GM21723 (cell line): ENCODE results near the gene ADGRF4.

Experiments used
- ATAC-seq: cut with Tn5 transposase; IDR thresholded peaks from one replicate; pipeline ENCODE4 v1.9.1; 2021; ENCODE audit warnings: mild to moderate bottlenecking, moderate library complexity; ENCODE audit not compliant: unreplicated experiment

The ADGRF4 gene, protein sequence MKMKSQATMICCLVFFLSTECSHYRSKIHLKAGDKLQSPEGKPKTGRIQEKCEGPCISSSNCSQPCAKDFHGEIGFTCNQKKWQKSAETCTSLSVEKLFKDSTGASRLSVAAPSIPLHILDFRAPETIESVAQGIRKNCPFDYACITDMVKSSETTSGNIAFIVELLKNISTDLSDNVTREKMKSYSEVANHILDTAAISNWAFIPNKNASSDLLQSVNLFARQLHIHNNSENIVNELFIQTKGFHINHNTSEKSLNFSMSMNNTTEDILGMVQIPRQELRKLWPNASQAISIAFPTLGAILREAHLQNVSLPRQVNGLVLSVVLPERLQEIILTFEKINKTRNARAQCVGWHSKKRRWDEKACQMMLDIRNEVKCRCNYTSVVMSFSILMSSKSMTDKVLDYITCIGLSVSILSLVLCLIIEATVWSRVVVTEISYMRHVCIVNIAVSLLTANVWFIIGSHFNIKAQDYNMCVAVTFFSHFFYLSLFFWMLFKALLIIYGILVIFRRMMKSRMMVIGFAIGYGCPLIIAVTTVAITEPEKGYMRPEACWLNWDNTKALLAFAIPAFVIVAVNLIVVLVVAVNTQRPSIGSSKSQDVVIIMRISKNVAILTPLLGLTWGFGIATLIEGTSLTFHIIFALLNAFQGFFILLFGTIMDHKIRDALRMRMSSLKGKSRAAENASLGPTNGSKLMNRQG

DNA sequence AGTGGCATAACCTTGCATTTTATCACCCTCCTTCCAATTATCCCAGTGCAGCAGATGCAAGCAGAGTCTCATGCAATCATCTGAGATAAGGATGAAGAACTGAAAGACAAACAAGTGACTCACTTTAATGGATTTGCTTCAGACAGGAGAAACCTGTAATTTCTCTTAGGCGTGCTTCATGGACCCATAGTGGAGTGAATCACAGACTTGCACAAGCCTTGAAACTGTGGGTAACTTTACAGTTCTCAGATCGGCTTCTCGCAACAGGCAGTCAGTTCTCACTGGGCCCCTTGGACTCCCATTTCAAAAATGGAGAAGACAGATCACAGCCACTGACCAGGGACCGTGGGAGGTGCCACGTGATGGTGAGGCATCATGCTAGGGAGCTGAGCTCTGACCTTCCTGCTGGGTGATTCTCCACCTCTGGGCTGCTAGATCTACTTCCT is at the start of gene ADGRF4:
TSS of gene ADGRF4 (plus strand) at position 239 of the 446 bp plus-strand sequence. CDS start 8,666 bp downstream, outside the sequence.
- ATAC-seq = no peak

DNA sequence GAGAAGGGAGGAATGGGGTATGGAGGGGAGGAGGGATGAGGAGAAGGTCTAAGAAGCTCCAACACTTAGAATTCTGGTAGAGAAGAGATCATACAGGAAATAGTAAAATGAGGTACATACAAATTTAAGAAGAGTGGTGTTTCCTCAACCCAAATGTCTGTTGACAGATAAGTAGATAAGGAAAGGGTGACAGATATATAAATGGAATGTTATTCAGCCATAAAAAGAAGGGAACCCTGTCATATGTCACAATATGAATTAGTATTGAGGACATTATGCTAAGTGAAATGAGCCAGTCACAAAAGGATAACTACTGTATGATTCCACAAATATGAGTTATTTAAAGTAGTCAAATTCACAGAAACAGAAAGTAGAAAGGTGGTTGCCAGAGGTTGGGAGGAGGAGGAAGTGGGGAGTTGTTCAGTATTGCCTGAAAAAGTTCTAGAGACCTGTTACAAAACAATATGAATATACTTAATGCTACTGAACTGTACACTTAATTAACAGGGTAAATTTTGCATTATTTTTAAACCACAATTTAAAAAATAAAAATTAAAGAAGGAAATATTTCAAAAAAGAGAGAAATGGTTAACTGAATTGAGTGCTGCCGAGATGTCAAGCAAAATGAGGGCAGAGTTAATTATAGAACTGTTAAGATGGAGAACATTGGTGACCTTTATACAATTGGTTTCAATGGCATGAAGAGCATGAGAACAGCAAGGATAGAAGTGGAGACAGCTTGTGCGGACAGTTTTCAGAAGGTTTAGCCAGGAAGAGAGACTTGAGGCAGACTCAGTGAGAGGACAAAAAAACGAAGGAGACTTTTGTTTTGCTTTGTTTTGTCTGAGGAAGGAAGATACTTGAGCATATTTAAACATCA is 47.6 kb upstream of the ADGRF4 start:
- ATAC-seq = peak; percentile 48

DNA sequence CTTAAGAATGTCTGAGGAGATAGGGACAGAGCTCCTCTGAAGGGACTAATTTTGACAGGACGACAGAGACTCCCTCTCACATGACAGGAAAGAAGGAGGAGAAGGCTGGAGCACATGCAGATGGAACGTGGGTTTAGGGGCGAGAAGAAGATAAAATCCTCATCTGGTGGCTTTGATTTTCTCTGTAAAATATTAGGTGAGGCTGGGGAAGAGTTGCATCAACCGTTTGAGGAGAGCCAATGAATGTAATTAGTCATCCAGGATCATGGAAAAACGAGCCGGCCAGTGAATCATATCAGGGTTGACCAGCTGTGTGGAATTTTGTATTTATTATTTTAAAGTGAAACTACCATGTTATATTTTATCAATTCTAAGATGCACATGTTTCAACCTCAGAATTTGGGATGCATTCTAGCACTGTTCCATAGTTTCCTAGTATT is 46.9 kb upstream of the ADGRF4 start:
- no peak for ATAC-seq

DNA sequence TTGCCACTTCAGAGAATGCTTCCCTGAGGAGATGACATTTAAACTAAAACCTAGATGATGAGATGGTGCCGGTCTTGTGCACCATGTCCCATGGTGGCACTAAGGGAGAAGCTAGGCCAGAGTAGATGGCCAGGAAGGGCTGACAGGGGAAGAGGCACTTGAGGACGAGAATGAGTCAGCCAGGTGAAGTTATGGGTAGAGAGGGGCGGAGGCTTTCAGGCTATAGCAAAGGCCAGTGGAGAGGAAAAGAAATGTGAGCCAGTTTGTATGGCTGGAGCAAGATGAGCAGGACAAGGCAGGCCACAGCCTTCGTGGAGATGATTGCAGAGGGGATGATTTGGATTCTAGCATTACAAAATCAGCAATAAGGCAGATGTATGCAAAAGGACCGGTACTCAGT is 44.7 kb upstream of the ADGRF4 start:
- ATAC-seq = no peak

DNA sequence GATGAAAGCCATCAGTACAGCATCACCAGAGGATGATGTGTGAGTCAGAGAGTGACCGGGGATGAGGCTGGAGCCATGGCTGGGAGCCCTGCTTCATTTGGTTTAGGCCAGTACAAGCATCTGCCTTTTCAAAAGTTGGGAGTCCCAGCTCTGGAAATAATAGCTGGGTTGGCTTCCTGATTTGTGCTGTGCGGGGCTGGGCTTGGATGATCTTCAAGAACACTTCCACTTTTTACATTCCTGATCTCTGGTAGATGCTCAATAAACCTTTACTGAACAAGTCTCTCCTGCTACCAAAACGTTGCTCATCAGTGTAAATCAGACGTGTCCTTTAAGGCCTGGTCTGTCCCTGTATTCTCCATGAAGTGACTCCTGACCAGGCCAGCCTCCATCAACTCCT is 44.1 kb upstream of the ADGRF4 start:
- ATAC-seq = no peak

DNA sequence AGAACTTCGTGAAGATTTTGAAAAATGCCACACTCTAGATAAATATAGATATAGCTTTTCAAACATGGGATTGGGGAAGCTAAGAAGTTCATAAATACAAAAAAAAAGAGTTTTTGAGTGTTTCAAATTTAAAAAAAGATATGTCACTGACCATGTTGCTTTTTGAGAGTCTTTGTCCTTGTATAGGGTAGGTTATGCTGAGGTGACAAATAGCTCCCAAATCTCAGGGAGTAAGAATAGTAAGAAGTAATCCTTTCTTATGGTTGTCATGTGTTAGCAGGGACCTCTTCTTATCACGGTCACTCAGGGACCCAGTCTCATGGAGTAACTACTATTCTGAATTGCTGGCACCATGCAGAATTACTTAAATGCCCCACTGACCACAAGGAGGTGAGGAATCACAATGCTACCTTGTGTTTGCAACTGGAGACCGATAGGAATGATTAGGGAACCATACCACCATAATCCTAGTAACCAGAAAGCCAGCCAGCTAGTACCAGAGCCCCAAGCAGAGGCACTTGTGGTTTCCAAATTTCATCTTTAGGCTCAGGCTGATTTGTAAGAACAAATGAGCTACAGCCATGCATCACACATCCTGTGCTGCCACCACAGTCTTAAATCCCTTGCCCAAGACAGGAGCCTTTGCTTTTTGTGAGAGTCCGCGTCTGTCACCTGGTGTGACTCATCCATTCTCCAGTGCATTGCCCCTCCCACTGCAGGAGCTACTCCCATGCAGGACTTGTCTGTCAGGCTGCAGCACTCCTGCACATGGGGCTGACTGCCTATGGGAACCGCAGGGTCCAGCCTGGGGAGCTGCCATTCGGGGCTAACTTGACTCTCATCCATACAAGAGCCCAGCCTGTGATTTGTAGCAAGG is 42.4 kb upstream of the ADGRF4 start:
- ATAC-seq = no peak

DNA sequence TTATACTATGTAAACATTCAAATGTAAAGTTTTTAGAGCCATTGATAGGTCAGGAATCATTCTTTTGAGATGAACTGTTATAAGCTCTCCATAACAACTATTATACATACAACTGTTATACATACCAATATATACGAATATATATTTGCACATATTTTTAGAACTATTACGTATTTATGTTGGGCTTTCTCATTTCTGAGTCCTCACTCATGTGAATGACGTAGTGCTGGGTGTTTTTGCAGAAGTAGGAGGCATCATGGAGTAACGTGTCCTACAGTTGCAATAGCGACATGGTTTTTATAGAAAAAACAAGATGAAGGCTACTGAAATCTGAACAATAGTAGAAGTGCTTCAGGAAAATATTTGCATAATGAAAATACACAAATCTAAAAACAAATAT is 36.4 kb upstream of the ADGRF4 start:
- ATAC-seq = no peak

DNA sequence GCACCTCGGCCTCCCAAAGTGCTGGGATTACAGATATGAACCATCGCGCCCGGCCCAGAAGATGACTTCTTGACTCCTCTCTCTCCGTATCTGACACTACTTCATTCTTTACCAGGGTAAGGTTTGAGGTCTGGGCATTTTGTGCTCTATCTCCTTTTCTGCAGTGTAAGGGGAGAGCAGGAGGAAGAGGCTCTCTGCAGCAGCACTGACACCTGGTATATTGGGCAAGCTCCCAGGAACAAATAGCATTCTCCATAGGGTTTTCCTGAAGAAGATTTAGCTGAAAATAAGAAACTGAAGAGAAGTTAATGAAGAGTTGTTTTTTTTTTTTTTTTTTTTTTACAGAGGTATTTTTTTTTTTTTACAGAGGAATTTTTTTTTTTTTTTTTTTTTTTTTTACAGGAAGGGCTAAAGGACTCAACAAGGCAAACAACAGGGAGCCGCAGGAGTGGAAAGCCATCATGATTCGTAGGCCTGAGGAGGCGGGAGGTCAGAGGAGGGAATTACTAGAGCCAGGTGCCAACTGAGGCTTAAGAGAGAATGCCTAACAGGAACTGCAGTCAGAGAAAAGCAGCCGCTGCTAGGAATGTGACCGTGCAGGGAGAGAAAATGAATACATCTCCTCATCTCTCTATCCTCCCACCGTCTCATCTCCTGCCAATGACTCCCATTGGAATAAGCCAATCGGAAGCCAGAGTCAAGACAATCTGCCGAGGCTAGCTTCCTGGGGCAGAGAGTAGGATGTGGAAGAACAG is 34.7 kb upstream of the ADGRF4 start:
- no peak for ATAC-seq

DNA sequence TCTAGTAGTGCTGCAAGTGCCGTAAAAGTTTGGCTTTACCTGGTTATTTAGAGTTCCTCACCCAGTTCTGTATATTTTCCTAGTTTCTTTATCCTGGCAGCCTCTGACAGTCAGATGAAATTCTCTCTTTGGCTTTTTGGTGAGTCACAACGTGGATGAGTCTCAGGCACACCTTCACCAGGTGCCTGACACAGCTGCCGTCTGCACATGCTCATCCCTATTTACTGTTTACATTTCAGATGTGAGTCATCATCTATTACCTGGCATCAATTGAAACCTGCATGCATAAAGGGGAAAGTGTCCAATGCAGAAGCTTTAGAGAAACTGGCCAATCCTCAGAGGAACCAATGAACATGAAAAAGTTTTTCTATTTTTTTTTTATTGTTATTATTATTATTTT is 33.3 kb upstream of the ADGRF4 start:
- ATAC-seq = no peak

DNA sequence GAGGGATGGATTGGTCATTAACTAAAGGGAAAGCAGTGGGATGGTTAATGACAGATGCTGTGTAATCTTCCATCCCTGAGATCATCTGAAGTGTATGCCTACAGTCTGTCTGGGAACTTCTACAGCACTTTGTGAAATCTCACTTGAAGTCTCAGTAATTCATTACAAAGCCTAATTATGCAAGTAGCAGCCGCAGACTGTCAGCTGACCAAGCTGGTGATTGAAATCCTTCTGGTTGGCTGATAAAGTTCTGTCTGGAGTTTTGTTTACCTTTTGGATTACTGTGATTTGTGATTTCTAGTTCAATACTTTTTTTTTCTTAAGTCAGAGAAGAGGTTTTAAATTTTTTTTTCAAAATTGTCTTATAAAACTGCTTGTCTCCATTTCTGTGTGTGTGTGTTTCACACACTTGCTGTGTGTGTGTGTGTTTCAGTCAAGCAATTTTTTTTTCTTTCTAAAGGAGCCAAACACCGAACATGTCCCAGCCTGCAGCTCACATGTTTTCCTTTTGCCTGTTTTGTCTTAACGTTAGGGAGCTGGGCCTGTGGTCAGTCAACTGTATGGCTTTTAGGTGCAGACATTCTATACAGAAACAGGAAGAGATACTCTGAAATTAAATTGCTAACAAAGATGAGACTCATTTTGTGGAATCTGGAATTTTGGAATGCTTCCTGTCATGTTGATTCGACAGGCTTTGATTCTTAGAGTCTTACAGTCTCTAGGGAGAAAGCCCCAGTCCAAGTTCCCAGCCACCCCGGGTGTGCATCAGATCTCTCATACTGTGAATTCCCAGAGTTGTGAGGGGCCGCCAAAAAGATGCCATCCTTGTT is 28.5 kb upstream of the ADGRF4 start:
- ATAC-seq = no peak

DNA sequence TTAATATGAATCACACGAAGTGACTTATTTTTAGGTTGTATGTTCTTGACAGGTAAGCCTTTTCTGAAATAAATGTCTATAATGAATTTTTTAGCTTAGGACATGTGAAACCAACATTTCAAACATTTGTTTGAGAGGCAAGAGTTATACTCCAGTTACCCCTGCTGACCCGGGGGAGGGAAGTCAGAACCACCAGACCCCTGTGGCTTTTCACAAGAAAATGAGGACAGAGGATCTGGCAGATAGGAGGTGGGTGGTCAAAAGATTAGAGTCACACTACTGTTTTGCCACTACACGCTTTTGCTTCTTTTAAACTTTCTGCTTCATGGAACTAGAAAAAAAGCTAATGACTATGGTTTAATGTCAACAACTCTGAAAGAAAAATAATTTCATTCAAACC is 27.5 kb upstream of the ADGRF4 start:
- ATAC-seq = no peak

DNA sequence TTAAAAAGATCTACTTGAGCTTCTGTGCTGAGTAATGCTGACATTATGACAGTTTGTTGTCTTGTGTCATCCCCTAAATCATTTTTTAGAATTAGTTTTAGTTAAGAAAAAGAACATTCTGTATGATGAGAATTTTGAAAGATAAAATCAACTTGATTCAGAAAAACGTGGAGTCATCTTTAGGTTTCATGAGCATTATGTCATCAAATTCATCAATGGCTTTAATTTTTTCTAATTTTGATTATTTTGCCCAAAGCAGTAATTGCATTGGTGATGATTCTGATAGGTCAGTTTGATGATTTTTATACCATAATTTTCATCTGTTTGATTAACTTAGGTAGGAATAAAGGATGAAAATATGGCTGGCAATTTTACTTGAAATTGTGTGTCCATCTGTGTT is 26.6 kb upstream of the ADGRF4 start:
- no peak for ATAC-seq

DNA sequence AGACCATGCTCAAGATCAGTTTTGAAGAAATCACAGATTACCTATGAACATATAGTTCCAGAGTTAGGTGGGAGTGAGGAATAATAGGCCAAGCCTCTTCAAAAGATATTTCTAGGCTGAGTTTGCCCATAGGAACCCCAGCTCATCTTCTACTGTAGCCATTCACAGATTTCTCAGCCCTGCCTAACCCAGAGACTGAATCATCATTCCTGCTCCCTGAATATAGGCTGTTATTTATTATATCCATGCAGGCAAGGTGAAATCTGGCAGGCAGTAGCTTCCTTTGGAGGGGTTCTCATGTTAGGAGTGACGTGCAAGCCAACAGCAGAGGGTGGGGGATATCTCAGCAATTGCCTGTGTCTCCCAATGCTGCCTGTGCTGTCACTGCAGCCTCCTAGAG is 25.6 kb upstream of the ADGRF4 start:
- ATAC-seq = no peak

DNA sequence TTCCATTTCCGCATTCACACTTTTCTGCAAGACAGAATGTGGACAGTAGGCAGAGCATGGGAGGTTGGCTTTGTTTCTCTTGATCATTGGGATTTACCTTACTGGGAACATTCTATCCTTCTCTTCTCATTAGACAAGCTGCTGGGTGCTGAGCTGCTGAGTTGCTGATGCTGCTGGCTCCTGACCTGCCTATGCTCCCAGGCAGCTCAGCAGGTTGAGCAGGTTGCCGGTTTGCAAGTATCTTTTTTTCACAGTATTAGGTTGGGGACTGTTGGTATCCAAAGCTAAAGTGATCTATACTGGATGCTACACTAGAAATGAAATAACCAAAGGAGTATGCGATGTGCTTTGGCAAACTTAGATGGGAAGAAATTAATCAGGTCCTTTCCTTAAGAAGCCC is 23.7 kb upstream of the ADGRF4 start:
- no peak for ATAC-seq

DNA sequence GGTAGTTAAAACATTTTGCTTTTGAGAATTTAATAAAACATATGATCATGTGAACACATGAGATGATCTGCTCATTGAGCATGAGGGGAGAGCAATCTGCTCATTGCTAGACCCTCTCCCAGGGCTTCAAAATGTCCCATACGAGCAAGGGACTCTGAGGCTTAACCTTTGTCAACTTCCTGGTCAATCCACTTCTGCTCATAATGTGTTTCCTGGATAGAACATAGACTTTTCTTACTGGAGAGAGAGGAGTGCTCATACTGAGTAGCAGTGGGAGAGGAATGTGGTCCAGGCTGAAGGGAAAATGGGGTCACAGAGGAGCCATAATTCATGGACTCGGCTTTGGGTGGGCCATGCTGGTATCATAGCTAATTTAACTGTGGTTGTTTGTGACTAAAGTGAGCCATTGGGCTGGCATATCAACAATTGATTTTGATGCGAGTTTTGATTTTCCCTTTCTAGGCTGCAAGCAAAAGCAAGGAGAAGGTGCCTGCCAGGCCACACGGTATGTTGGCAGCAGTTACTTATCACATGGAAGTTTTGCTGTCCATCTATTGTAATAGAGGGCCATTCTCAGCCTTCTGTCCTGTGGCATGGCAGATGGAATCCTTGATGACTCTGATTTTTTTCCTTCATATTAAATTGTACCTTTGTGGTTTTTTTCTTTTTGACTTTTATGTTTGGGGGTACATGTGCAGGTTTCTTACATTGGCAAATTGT is 20.8 kb upstream of the ADGRF4 start:
- no peak for ATAC-seq

DNA sequence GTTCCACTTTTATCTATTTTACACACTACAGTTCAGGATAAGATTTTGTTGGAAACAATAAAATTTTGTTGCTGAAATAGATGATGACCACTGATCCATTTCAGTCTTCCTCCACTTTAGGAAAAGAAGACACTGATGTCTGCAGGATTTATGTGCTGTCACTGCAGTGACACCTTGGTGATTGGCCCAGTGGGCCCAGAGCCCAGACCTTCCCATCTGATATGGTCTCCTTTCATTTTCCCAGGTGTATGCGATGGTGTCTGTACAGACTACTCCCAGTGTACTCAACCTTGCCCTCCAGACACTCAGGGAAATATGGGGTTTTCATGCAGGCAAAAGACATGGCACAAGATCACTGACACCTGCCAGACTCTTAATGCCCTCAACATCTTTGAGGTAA is 19.6 kb upstream of the ADGRF4 start:
- no peak for ATAC-seq

DNA sequence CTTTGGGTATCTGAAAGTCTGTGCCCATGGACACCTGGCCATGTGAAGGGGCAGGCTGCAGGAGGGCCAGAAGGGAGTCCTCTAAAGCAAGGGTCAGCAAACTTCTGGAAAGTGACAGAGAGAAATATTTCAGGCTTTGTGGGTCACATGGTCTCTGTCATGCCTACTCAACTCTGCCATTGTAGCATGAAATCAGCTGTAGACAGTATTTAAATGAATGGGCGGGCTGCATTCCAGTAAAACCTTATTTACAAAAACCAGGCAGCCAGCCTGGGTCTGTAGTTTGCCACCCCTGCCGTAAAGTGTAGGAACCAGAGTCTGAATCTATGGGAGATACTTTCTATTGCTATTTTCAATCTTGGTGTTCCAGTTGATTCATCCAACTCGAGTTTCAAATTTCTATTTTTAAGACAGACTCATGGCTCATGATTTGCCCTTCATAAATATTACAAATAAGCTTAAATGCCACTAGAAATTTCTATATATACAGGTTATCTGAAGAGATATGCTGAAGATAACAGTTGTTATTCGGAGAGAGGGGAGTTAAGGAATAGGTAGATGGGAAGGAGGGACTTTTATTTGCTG is 19.0 kb upstream of the ADGRF4 start:
- no peak for ATAC-seq

DNA sequence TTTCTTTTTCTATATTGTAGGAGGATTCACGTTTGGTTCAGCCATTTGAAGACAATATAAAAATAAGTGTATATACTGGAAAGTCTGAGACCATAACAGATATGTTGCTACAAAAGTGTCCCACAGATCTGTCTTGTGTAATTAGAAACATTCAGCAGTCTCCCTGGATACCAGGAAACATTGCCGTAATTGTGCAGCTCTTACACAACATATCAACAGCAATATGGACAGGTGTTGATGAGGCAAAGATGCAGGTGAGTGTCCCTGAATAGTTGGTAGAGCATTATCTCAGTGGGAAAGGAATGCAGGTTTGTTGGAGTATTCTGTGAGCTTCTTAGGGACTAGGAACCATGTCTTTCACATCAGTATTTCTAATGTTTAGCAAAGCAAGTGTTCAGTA is 18.3 kb upstream of the ADGRF4 start:
- ATAC-seq = no peak
